Activated T-helper 17 cell treated with anti-CD3 and anti-CD28 coated beads, Interleukin-2, amount 50 U/mL, for 72 hours (primary cell): Measurements from ENCODE around the gene GOPC. TPM values are rescaled to one million over a fixed set of nuclear protein-coding genes. Genes with fewer than 3 reads are reported as not detected.
A peak's percentile ranks its signal among the peaks of the same experiment; 100 is the strongest.

Source experiments
- ATAC-seq: fragments of 150-1000 bp; cut with Tn5 transposase; replicated peaks from 2 replicates; pipeline ENCODE4 v1.10.0; 2021; ENCODE audit warnings: mild to moderate bottlenecking, moderate library complexity
- H3K27ac Mint-ChIP-seq: one replicate; pipeline ENCODE4 v1.8.0; 2022; ENCODE audit warnings: mixed read lengths
- H3K27me3 Mint-ChIP-seq: one replicate; pipeline ENCODE4 v1.8.0; 2022; ENCODE audit warnings: mixed read lengths
- H3K36me3 Mint-ChIP-seq: one replicate; pipeline ENCODE4 v1.8.0; 2022; ENCODE audit warnings: low read depth, mild to moderate bottlenecking, mixed read lengths
- H3K4me1 Mint-ChIP-seq: one replicate; pipeline ENCODE4 v1.8.0; 2022; ENCODE audit warnings: mixed read lengths
- H3K4me3 Mint-ChIP-seq: one replicate; pipeline ENCODE4 v1.8.0; 2022; ENCODE audit warnings: mild to moderate bottlenecking, mixed read lengths
- H3K9me3 Mint-ChIP-seq: one replicate; pipeline ENCODE4 v1.8.0; 2022; ENCODE audit warnings: mixed read lengths
- total RNA-seq, 2 donors: library from RNA; stranded (reverse); gene quantifications; one replicate each; pipeline ENCODE4 v1.2.3, GENCODE V29; 2022

GOPC gene
- total RNA-seq, 2 donors from 2014 or later: 16.3 to 20.4 TPM

GRCh38 chr6:117605169-117605826, 3.0 kb upstream of the GOPC start:
- Mint-ChIP-seq H3K27ac (no peak overlapping the region), H3K4me1 (peaks cover 5% of the 10 kb centered on the region), H3K27me3 (peaks cover 7% of the 10 kb centered on the region), H3K4me3 (peak overlapping the region; percentile 21), H3K9me3 (no peaks in the 10 kb centered on the region), H3K36me3 (peaks cover 18% of the 10 kb centered on the region)
- ATAC-seq: no peak

- Mint-ChIP-seq H3K27ac (no peak overlapping the region), H3K36me3 (peaks cover 33% of the 10 kb centered on the region), H3K9me3 (no peaks in the 10 kb centered on the region), H3K4me3 (no peak overlapping the region), H3K4me1 (peaks cover 10% of the 10 kb centered on the region), H3K27me3 (peaks cover 3% of the 10 kb centered on the region)
- ATAC-seq: no peak
These were observed 1.5 kb upstream of the GOPC start for GRCh38 chr6:117603821-117604220.

- H3K4me1 Mint-ChIP-seq: peaks cover 14% of the 10 kb centered on the region
- H3K27ac Mint-ChIP-seq: peak overlapping the region; percentile 95
- ATAC-seq: peak; percentile 0
These were observed 733 bp upstream of the GOPC start for GRCh38 chr6:117602899-117603588.

GRCh38 chr6:117601811-117602150, 530 bp downstream of the GOPC start:
- Mint-ChIP-seq H3K9me3 (no peaks in the 10 kb centered on the region), H3K36me3 (peaks cover 52% of the 10 kb centered on the region)
- ATAC-seq: peak; percentile 9

More at GRCh38 chr6:117602899-117603588, 733 bp upstream of the GOPC start:
- peaks cover 40% of the 10 kb centered on the region for H3K36me3 Mint-ChIP-seq
- H3K9me3 Mint-ChIP-seq: no peaks in the 10 kb centered on the region
- peak overlapping the region; percentile 94 for H3K4me3 Mint-ChIP-seq
- no peaks in the 10 kb centered on the region for H3K27me3 Mint-ChIP-seq

GRCh38 chr6:117600008-117600743, 2.1 kb downstream of the GOPC start:
- Mint-ChIP-seq H3K36me3 (peaks cover 61% of the 10 kb centered on the region), H3K27me3 (no peaks in the 10 kb centered on the region), H3K9me3 (no peaks in the 10 kb centered on the region), H3K4me1 (peaks cover 21% of the 10 kb centered on the region), H3K4me3 (peak overlapping the region; percentile 94), H3K27ac (no peak overlapping the region)
- no peak for ATAC-seq

More at GRCh38 chr6:117601811-117602150, 530 bp downstream of the GOPC start:
- Mint-ChIP-seq H3K27ac (peak overlapping the region; percentile 95), H3K4me3 (peak overlapping the region; percentile 94), H3K4me1 (peaks cover 14% of the 10 kb centered on the region), H3K27me3 (no peaks in the 10 kb centered on the region)

- Mint-ChIP-seq H3K4me3 (no peak overlapping the region), H3K9me3 (no peaks in the 10 kb centered on the region), H3K36me3 (peaks cover 61% of the 10 kb centered on the region)
These were observed 4.6 kb downstream of the GOPC start for GRCh38 chr6:117597755-117598154.

GRCh38 chr6:117595099-117595923, 7.0 kb downstream of the GOPC start:
- no peaks in the 10 kb centered on the region for H3K9me3 Mint-ChIP-seq
- no peak for ATAC-seq

More at GRCh38 chr6:117597755-117598154, 4.6 kb downstream of the GOPC start:
- no peaks in the 10 kb centered on the region for H3K27me3 Mint-ChIP-seq
- H3K27ac Mint-ChIP-seq: no peak overlapping the region
- ATAC-seq: no peak
- H3K4me1 Mint-ChIP-seq: peaks cover 18% of the 10 kb centered on the region

GRCh38 chr6:117592983-117593759, 9.1 kb downstream of the GOPC start:
- H3K27ac Mint-ChIP-seq: no peak overlapping the region
- H3K9me3 Mint-ChIP-seq: no peaks in the 10 kb centered on the region
- peaks cover 14% of the 10 kb centered on the region for H3K4me1 Mint-ChIP-seq
- no peak overlapping the region for H3K4me3 Mint-ChIP-seq
- no peak for ATAC-seq
- H3K27me3 Mint-ChIP-seq: no peaks in the 10 kb centered on the region
- peaks cover 52% of the 10 kb centered on the region for H3K36me3 Mint-ChIP-seq

More at GRCh38 chr6:117595099-117595923, 7.0 kb downstream of the GOPC start:
- Mint-ChIP-seq H3K4me1 (peaks cover 23% of the 10 kb centered on the region), H3K36me3 (peaks cover 56% of the 10 kb centered on the region), H3K27ac (no peak overlapping the region), H3K27me3 (no peaks in the 10 kb centered on the region), H3K4me3 (no peak overlapping the region)

- Mint-ChIP-seq H3K4me1 (peaks cover 14% of the 10 kb centered on the region), H3K27ac (no peak overlapping the region), H3K27me3 (no peaks in the 10 kb centered on the region), H3K4me3 (no peak overlapping the region), H3K9me3 (no peaks in the 10 kb centered on the region), H3K36me3 (peaks cover 36% of the 10 kb centered on the region)
- ATAC-seq: no peak
These were observed 10.9 kb downstream of the GOPC start for GRCh38 chr6:117591405-117591804.

GRCh38 chr6:117590447-117590846, 11.9 kb downstream of the GOPC start:
- H3K4me1 Mint-ChIP-seq: peaks cover 9% of the 10 kb centered on the region
- H3K36me3 Mint-ChIP-seq: peaks cover 35% of the 10 kb centered on the region
- H3K27ac Mint-ChIP-seq: no peak overlapping the region
- no peak overlapping the region for H3K4me3 Mint-ChIP-seq
- H3K27me3 Mint-ChIP-seq: no peaks in the 10 kb centered on the region
- H3K9me3 Mint-ChIP-seq: no peaks in the 10 kb centered on the region
- ATAC-seq: no peak

GRCh38 chr6:117585647-117586046, 16.7 kb downstream of the GOPC start:
- Mint-ChIP-seq H3K4me3 (no peak overlapping the region), H3K9me3 (no peaks in the 10 kb centered on the region), H3K27me3 (no peaks in the 10 kb centered on the region), H3K4me1 (peaks cover 23% of the 10 kb centered on the region), H3K27ac (peak overlapping the region; percentile 38), H3K36me3 (peaks cover 42% of the 10 kb centered on the region)
- ATAC-seq: no peak

GRCh38 chr6:117574198-117574597, 28.1 kb downstream of the GOPC start:
- H3K4me3 Mint-ChIP-seq: no peak overlapping the region
- no peak for ATAC-seq
- no peaks in the 10 kb centered on the region for H3K27me3 Mint-ChIP-seq
- H3K36me3 Mint-ChIP-seq: peaks cover 85% of the 10 kb centered on the region
- H3K4me1 Mint-ChIP-seq: peaks cover 13% of the 10 kb centered on the region
- H3K27ac Mint-ChIP-seq: no peak overlapping the region
- no peaks in the 10 kb centered on the region for H3K9me3 Mint-ChIP-seq

GRCh38 chr6:117573006-117573680, 29.2 kb downstream of the GOPC start:
- no peaks in the 10 kb centered on the region for H3K9me3 Mint-ChIP-seq
- no peak for ATAC-seq
- peaks cover 19% of the 10 kb centered on the region for H3K4me1 Mint-ChIP-seq
- H3K27me3 Mint-ChIP-seq: no peaks in the 10 kb centered on the region
- H3K27ac Mint-ChIP-seq: no peak overlapping the region
- no peak overlapping the region for H3K4me3 Mint-ChIP-seq
- peaks cover 85% of the 10 kb centered on the region for H3K36me3 Mint-ChIP-seq
